Measurements from ENCODE around the gene GPR150. TPM values are rescaled to one million over a fixed set of nuclear protein-coding genes. Genes with fewer than 3 reads are reported as not detected.
A peak's percentile ranks its signal among the peaks of the same experiment; 100 is the strongest.
"Not testable (repeated sequence)": the region's sequence is repeated elsewhere in the genome, so short reads cannot be mapped to it uniquely, and the experiment has no call there.

The GPR150 gene
- total RNA-seq, 2 experiments from 2014 or later, result 0.64 to 0.94 TPM

- Mint-ChIP-seq H3K36me3 (ENCODE audit: low read depth) (no peaks in the 10 kb centered on the region), H3K9me3 (no peaks in the 10 kb centered on the region), H3K27ac (no peak overlapping the region), H3K4me1 (ENCODE audit: low read depth) (peaks cover 31% of the 10 kb centered on the region), H3K4me3 (no peak overlapping the region), H3K27me3 (ENCODE audit: low read depth) (no peaks in the 10 kb centered on the region)
- peak; percentile 70 for DNase-seq
- CTCF ChIA-PET, result interaction anchor here (0.6 to 7.3 kb wide), 16 partner anchors 9 to 1238 kb away, joined by 3 to 63 read pairs (median 5); no protein-coding TSS in a partner anchor
- intact Hi-C loops (cut with micrococcal nuclease), result loop anchor here (1.0 to 10.0 kb wide), 11 partner anchors 20 to 1538 kb away; partner anchors contain the start of genes CAST, ERAP1 and RIOK2
Measured at GRCh38 chr5:95644351-95645042, 24.6 kb downstream of the GPR150 start.

GRCh38 chr5:95646226-95646568, 26.3 kb downstream of the GPR150 start:
- not testable (repeated sequence) for H3K27me3 Mint-ChIP-seq (ENCODE audit: low read depth); DNase-seq; H3K36me3 Mint-ChIP-seq (ENCODE audit: low read depth); H3K9me3 Mint-ChIP-seq
- intact Hi-C loops (cut with micrococcal nuclease), result loop anchor here (1.0 to 10.0 kb wide), 16 partner anchors 14 to 1536 kb away; partner anchors contain the start of genes ARSK, CAST, ELL2 and ERAP1
- Mint-ChIP-seq H3K4me1 (ENCODE audit: low read depth) (peaks cover 34% of the 10 kb centered on the region), H3K27ac (peak overlapping the region; percentile 83), H3K4me3 (peak overlapping the region; percentile 82)
- CTCF ChIA-PET, result interaction anchor here (0.6 to 7.3 kb wide), 10 partner anchors 9 to 893 kb away, joined by 3 to 63 read pairs (median 6); partner anchors contain the start of gene GPR150

GRCh38 chr5:95646569-95647431, 26.9 kb downstream of the GPR150 start, which contains the start of gene RFESD:
RFESD (plus strand) TSS chr5:95646777; CDS start chr5:95652272, 5,495 bp downstream.
- Mint-ChIP-seq H3K4me1 (ENCODE audit: low read depth) (peaks cover 34% of the 10 kb centered on the region), H3K4me3 (peak within 1 kb of the TSS; percentile 82), H3K9me3 (no peaks in the 10 kb centered on the region), H3K36me3 (ENCODE audit: low read depth) (peaks cover 2% of the 10 kb centered on the region), H3K27ac (peak within 1 kb of the TSS; percentile 83), H3K27me3 (ENCODE audit: low read depth) (no peaks in the 10 kb centered on the region)
- intact Hi-C loops (cut with micrococcal nuclease), result loop anchor here (1.0 to 10.0 kb wide), 16 partner anchors 14 to 1536 kb away; partner anchors contain the start of genes ARSK, CAST, ELL2 and ERAP1
- CTCF ChIA-PET, result interaction anchor here (0.6 to 7.3 kb wide), 19 partner anchors 9 to 955 kb away, joined by 3 to 63 read pairs (median 4); partner anchors contain the start of gene GPR150
- DNase-seq, result peak; percentile 96

- Mint-ChIP-seq H3K9me3 (no peaks in the 10 kb centered on the region), H3K4me3 (peak overlapping the region; percentile 43), H3K27ac (peak overlapping the region; percentile 9), H3K27me3 (ENCODE audit: low read depth) (no peaks in the 10 kb centered on the region), H3K36me3 (ENCODE audit: low read depth) (peaks cover 3% of the 10 kb centered on the region), H3K4me1 (ENCODE audit: low read depth) (peaks cover 34% of the 10 kb centered on the region)
- no peak for DNase-seq
- intact Hi-C loops (cut with micrococcal nuclease), result loop anchor here (1.0 to 10.0 kb wide), 9 partner anchors 64 to 1534 kb away; partner anchors contain the start of genes CAST, ERAP1 and RIOK2
- CTCF ChIA-PET, result interaction anchor here (1.1 to 7.3 kb wide), 7 partner anchors 16 to 954 kb away, joined by 3 to 63 read pairs (median 6); no protein-coding TSS in a partner anchor
Measured at GRCh38 chr5:95647886-95648860, 28.3 kb downstream of the GPR150 start.

GRCh38 chr5:95649274-95649673, 29.4 kb downstream of the GPR150 start:
- no peak for DNase-seq
- H3K9me3 Mint-ChIP-seq, result no peaks in the 10 kb centered on the region
- H3K27ac Mint-ChIP-seq, result no peak overlapping the region
- H3K4me3 Mint-ChIP-seq, result no peak overlapping the region
- CTCF ChIA-PET, result no interaction called here
- no peaks in the 10 kb centered on the region for H3K27me3 Mint-ChIP-seq (ENCODE audit: low read depth)
- H3K4me1 Mint-ChIP-seq (ENCODE audit: low read depth), result peaks cover 30% of the 10 kb centered on the region
- peaks cover 6% of the 10 kb centered on the region for H3K36me3 Mint-ChIP-seq (ENCODE audit: low read depth)
- intact Hi-C loops (cut with micrococcal nuclease), result loop anchor here (5.0 to 10.0 kb wide), 5 partner anchors 426 to 1533 kb away; partner anchors contain the start of genes CAST, ERAP1 and RIOK2

GRCh38 chr5:95649842-95650620, 30.1 kb downstream of the GPR150 start:
- CTCF ChIA-PET, result interaction anchor here (4.4 kb wide), 1 partner anchor 14 kb away, joined by 18 read pairs; no protein-coding TSS in a partner anchor
- H3K27ac Mint-ChIP-seq, result no peak overlapping the region
- peaks cover 6% of the 10 kb centered on the region for H3K36me3 Mint-ChIP-seq (ENCODE audit: low read depth)

GRCh38 chr5:95652849-95653248, 33.0 kb downstream of the GPR150 start:
- intact Hi-C loops (cut with micrococcal nuclease), result no loop called here
- CTCF ChIA-PET, result interaction anchor here (1.0 to 4.4 kb wide), 3 partner anchors 8 to 11 kb away, joined by 3 to 18 read pairs (median 5); no protein-coding TSS in a partner anchor
- no peak overlapping the region for H3K4me3 Mint-ChIP-seq

More at GRCh38 chr5:95649842-95650620, 30.1 kb downstream of the GPR150 start:
- no peaks in the 10 kb centered on the region for H3K9me3 Mint-ChIP-seq
- no peaks in the 10 kb centered on the region for H3K27me3 Mint-ChIP-seq (ENCODE audit: low read depth)
- H3K4me1 Mint-ChIP-seq (ENCODE audit: low read depth), result peaks cover 24% of the 10 kb centered on the region
- DNase-seq, result no peak
- H3K4me3 Mint-ChIP-seq, result no peak overlapping the region
- intact Hi-C loops (cut with micrococcal nuclease), result loop anchor here (5.0 to 10.0 kb wide), 5 partner anchors 425 to 1532 kb away; partner anchors contain the start of genes CAST, ERAP1 and RIOK2

GRCh38 chr5:95654196-95654595, 34.3 kb downstream of the GPR150 start:
- H3K4me3 Mint-ChIP-seq, result no peak overlapping the region
- H3K27ac Mint-ChIP-seq, result no peak overlapping the region
- H3K4me1 Mint-ChIP-seq (ENCODE audit: low read depth), result peaks cover 4% of the 10 kb centered on the region
- DNase-seq, result no peak
- H3K9me3 Mint-ChIP-seq, result no peaks in the 10 kb centered on the region
- peaks cover 6% of the 10 kb centered on the region for H3K36me3 Mint-ChIP-seq (ENCODE audit: low read depth)
- no peaks in the 10 kb centered on the region for H3K27me3 Mint-ChIP-seq (ENCODE audit: low read depth)
- intact Hi-C loops (cut with micrococcal nuclease), result no loop called here
- CTCF ChIA-PET, result interaction anchor here (4.4 kb wide), 1 partner anchor 10 kb away, joined by 18 read pairs; no protein-coding TSS in a partner anchor

More at GRCh38 chr5:95652849-95653248, 33.0 kb downstream of the GPR150 start:
- Mint-ChIP-seq H3K9me3 (no peaks in the 10 kb centered on the region), H3K4me1 (ENCODE audit: low read depth) (peaks cover 14% of the 10 kb centered on the region), H3K27ac (no peak overlapping the region), H3K27me3 (ENCODE audit: low read depth) (no peaks in the 10 kb centered on the region), H3K36me3 (ENCODE audit: low read depth) (peaks cover 6% of the 10 kb centered on the region)
- no peak for DNase-seq

- Mint-ChIP-seq H3K9me3 (no peaks in the 10 kb centered on the region), H3K27ac (no peak overlapping the region), H3K4me3 (no peak overlapping the region), H3K36me3 (ENCODE audit: low read depth) (peaks cover 6% of the 10 kb centered on the region), H3K27me3 (ENCODE audit: low read depth) (no peaks in the 10 kb centered on the region), H3K4me1 (ENCODE audit: low read depth) (no peaks in the 10 kb centered on the region)
- CTCF ChIA-PET, result interaction anchor here (0.7 to 1.4 kb wide), 4 partner anchors 9 to 126 kb away, joined by 3 to 6 read pairs (median 4); partner anchors contain the start of gene RFESD
- intact Hi-C loops (cut with micrococcal nuclease), result no loop called here
- no peak for DNase-seq
Measured at GRCh38 chr5:95655575-95655974, 35.7 kb downstream of the GPR150 start.

- CTCF ChIA-PET, result no interaction called here
- Mint-ChIP-seq H3K27me3 (ENCODE audit: low read depth) (no peaks in the 10 kb centered on the region), H3K9me3 (no peaks in the 10 kb centered on the region), H3K4me3 (no peak overlapping the region), H3K36me3 (ENCODE audit: low read depth) (no peaks in the 10 kb centered on the region), H3K4me1 (ENCODE audit: low read depth) (no peaks in the 10 kb centered on the region), H3K27ac (no peak overlapping the region)
- intact Hi-C loops (cut with micrococcal nuclease), result loop anchor here (5.0 kb wide), 1 partner anchor 57 kb away; no protein-coding TSS in a partner anchor
- no peak for DNase-seq
Measured at GRCh38 chr5:95660060-95660459, 40.2 kb downstream of the GPR150 start.

Data from activated naive CD4-positive, alpha-beta T cell treated with anti-CD3 and anti-CD28 coated beads for 36 hours (primary cell).